Activated naive CD8-positive, alpha-beta T cell treated with anti-CD3 and anti-CD28 coated beads, Interleukin-2, amount 50 U/mL, for 24 hours (primary cell): ENCODE measurements around the gene HNRNPL.
A peak's percentile ranks its signal among the peaks of the same experiment; 100 is the strongest.
"Not testable (repeated sequence)": the region's sequence is repeated elsewhere in the genome, so short reads cannot be mapped to it uniquely, and the experiment has no call there.

Experiments used
- ATAC-seq: fragments of 150-1000 bp; cut with Tn5 transposase; one replicate; pipeline ENCODE4 v1.10.0; 2021
- DNase-seq: peaks from one replicate; pipeline ENCODE4 v3.0.0; 2021
- H3K27ac Mint-ChIP-seq: one replicate; pipeline ENCODE4 v1.8.0; 2021; ENCODE audit warnings: mild to moderate bottlenecking, mixed read lengths
- H3K27me3 Mint-ChIP-seq: one replicate; pipeline ENCODE4 v1.8.0; 2021; ENCODE audit warnings: mixed read lengths
- H3K36me3 Mint-ChIP-seq: one replicate; pipeline ENCODE4 v1.8.0; 2021; ENCODE audit warnings: low read depth, mixed read lengths
- H3K4me1 Mint-ChIP-seq: one replicate; pipeline ENCODE4 v1.8.0; 2021; ENCODE audit warnings: mixed read lengths
- H3K4me3 Mint-ChIP-seq: one replicate; pipeline ENCODE4 v1.8.0; 2021; ENCODE audit warnings: mild to moderate bottlenecking, moderate library complexity, mixed read lengths
- H3K9me3 Mint-ChIP-seq: one replicate; pipeline ENCODE4 v1.8.0; 2021; ENCODE audit warnings: mixed read lengths

The HNRNPL gene

GRCh38 chr19:38834104-38834490 is 15.7 kb downstream of the HNRNPL start:
- H3K4me3 Mint-ChIP-seq: no peak overlapping the region

GRCh38 chr19:38833092-38833425 is 16.7 kb downstream of the HNRNPL start:
- peaks cover 25% of the 10 kb centered on the region for H3K4me1 Mint-ChIP-seq
- H3K36me3 Mint-ChIP-seq: peaks cover 38% of the 10 kb centered on the region
- H3K27me3 Mint-ChIP-seq: no peaks in the 10 kb centered on the region
- no peaks in the 10 kb centered on the region for H3K9me3 Mint-ChIP-seq
- H3K4me3 Mint-ChIP-seq: no peak overlapping the region
- ATAC-seq (no peak), DNase-seq (no peak)
- no peak overlapping the region for H3K27ac Mint-ChIP-seq

More at GRCh38 chr19:38834104-38834490, 15.7 kb downstream of the HNRNPL start:
- Mint-ChIP-seq H3K4me1 (peaks cover 31% of the 10 kb centered on the region), H3K36me3 (peaks cover 45% of the 10 kb centered on the region), H3K9me3 (no peaks in the 10 kb centered on the region), H3K27me3 (no peaks in the 10 kb centered on the region), H3K27ac (peak overlapping the region; percentile 46)
- DNase-seq (no peak), ATAC-seq (no peak)

GRCh38 chr19:38831142-38831605 is 18.6 kb downstream of the HNRNPL start:
- no peaks in the 10 kb centered on the region for H3K27me3 Mint-ChIP-seq
- H3K27ac Mint-ChIP-seq: peak overlapping the region; percentile 90
- peak; percentile 50 for DNase-seq
- peak overlapping the region; percentile 90 for H3K4me3 Mint-ChIP-seq
- no peaks in the 10 kb centered on the region for H3K9me3 Mint-ChIP-seq
- ATAC-seq: peak; percentile 57
- H3K4me1 Mint-ChIP-seq: peaks cover 33% of the 10 kb centered on the region
- peaks cover 29% of the 10 kb centered on the region for H3K36me3 Mint-ChIP-seq

GRCh38 chr19:38830039-38830733 is 19.6 kb downstream of the HNRNPL start:
- Mint-ChIP-seq H3K4me1 (peaks cover 33% of the 10 kb centered on the region), H3K4me3 (peak overlapping the region; percentile 90), H3K9me3 (no peaks in the 10 kb centered on the region), H3K36me3 (peaks cover 21% of the 10 kb centered on the region), H3K27me3 (no peaks in the 10 kb centered on the region), H3K27ac (no peak overlapping the region)
- ATAC-seq (no peak), DNase-seq (no peak)

- DNase-seq, H3K4me3 Mint-ChIP-seq, H3K27ac Mint-ChIP-seq, H3K9me3 Mint-ChIP-seq, H3K27me3 Mint-ChIP-seq, ATAC-seq: not testable (repeated sequence)
- Mint-ChIP-seq H3K36me3 (peaks cover 19% of the 10 kb centered on the region), H3K4me1 (peaks cover 33% of the 10 kb centered on the region)
Observed at GRCh38 chr19:38829203-38829602, 20.6 kb downstream of the HNRNPL start.

- Mint-ChIP-seq H3K4me1 (peaks cover 29% of the 10 kb centered on the region), H3K9me3 (no peaks in the 10 kb centered on the region), H3K4me3 (no peak overlapping the region), H3K36me3 (peaks cover 32% of the 10 kb centered on the region), H3K27me3 (no peaks in the 10 kb centered on the region), H3K27ac (no peak overlapping the region)
- DNase-seq (no peak), ATAC-seq (no peak)
Observed at GRCh38 chr19:38826856-38827551, 22.8 kb downstream of the HNRNPL start.

GRCh38 chr19:38825936-38826335 is 23.9 kb downstream of the HNRNPL start:
- not testable (repeated sequence) for H3K9me3 Mint-ChIP-seq, H3K27me3 Mint-ChIP-seq, H3K27ac Mint-ChIP-seq, H3K4me3 Mint-ChIP-seq, DNase-seq, ATAC-seq
- peaks cover 32% of the 10 kb centered on the region for H3K36me3 Mint-ChIP-seq
- H3K4me1 Mint-ChIP-seq: peaks cover 21% of the 10 kb centered on the region

GRCh38 chr19:38821230-38821825 is 28.5 kb downstream of the HNRNPL start:
- not testable (repeated sequence) for DNase-seq, H3K4me3 Mint-ChIP-seq, ATAC-seq, H3K9me3 Mint-ChIP-seq, H3K4me1 Mint-ChIP-seq, H3K27ac Mint-ChIP-seq, H3K27me3 Mint-ChIP-seq
- H3K36me3 Mint-ChIP-seq: peaks cover 17% of the 10 kb centered on the region

GRCh38 chr19:38819231-38819920 is 30.4 kb downstream of the HNRNPL start:
- ATAC-seq (no peak), DNase-seq (no peak)
- Mint-ChIP-seq H3K36me3 (peaks cover 23% of the 10 kb centered on the region), H3K4me3 (no peak overlapping the region), H3K9me3 (no peaks in the 10 kb centered on the region), H3K27me3 (no peaks in the 10 kb centered on the region), H3K27ac (no peak overlapping the region), H3K4me1 (peaks cover 2% of the 10 kb centered on the region)

- DNase-seq: no peak
- no peak for ATAC-seq
- H3K27me3 Mint-ChIP-seq: no peaks in the 10 kb centered on the region
- H3K36me3 Mint-ChIP-seq: peaks cover 11% of the 10 kb centered on the region
- peaks cover 2% of the 10 kb centered on the region for H3K4me1 Mint-ChIP-seq
- H3K9me3 Mint-ChIP-seq: no peaks in the 10 kb centered on the region
- no peak overlapping the region for H3K27ac Mint-ChIP-seq
- no peak overlapping the region for H3K4me3 Mint-ChIP-seq
Observed at GRCh38 chr19:38817081-38817480, 32.7 kb downstream of the HNRNPL start.

- peaks cover 2% of the 10 kb centered on the region for H3K4me1 Mint-ChIP-seq
- H3K36me3 Mint-ChIP-seq: peaks cover 7% of the 10 kb centered on the region
- H3K9me3 Mint-ChIP-seq: no peaks in the 10 kb centered on the region
- no peak for DNase-seq
- H3K27ac Mint-ChIP-seq: no peak overlapping the region
- no peak for ATAC-seq
- H3K4me3 Mint-ChIP-seq: no peak overlapping the region
- no peaks in the 10 kb centered on the region for H3K27me3 Mint-ChIP-seq
Observed at GRCh38 chr19:38816131-38816750, 33.5 kb downstream of the HNRNPL start.

- ATAC-seq: no peak
- Mint-ChIP-seq H3K9me3 (no peaks in the 10 kb centered on the region), H3K27ac (no peak overlapping the region), H3K36me3 (peaks cover 7% of the 10 kb centered on the region), H3K27me3 (no peaks in the 10 kb centered on the region), H3K4me3 (no peak overlapping the region), H3K4me1 (peaks cover 2% of the 10 kb centered on the region)
- no peak for DNase-seq
Observed at GRCh38 chr19:38815059-38816001, 34.5 kb downstream of the HNRNPL start.

- H3K9me3 Mint-ChIP-seq, H3K4me3 Mint-ChIP-seq, ATAC-seq, H3K27ac Mint-ChIP-seq, DNase-seq, H3K4me1 Mint-ChIP-seq, H3K36me3 Mint-ChIP-seq, H3K27me3 Mint-ChIP-seq: not testable (repeated sequence)
Observed at GRCh38 chr19:38813932-38814331, 35.9 kb downstream of the HNRNPL start.
